HepG2 (cell line): ENCODE results near the gene MMP17. TPM values are rescaled to one million over a fixed set of nuclear protein-coding genes. Genes with fewer than 3 reads are reported as not detected.

ENCODE experiments used
- ATAC-seq: fragments of 200-7000 bp; cut with Tn5 transposase; 3 replicates; pipeline ENCODE4 v1.9.1; 2020; ENCODE audit warnings: mild to moderate bottlenecking, moderate library complexity
- BruUV-seq: library from RNA; stranded (reverse); fragments of 400-500 nt; replicated peaks from 2 replicates; lab custom pipeline; 2021; lab: Mats Ljungman, UMichigan
- CTCF ChIA-PET: fragments of 300-600 bp; formaldehyde crosslinking; extraction: SDS; loops from one replicate; lab custom pipeline; 2021; ENCODE audit warnings: low total read pairs, inconsistent platforms, low intra/inter-chr PET ratio; lab: Yijun Ruan, JAX
- POLR2A ChIA-PET: fragments of 350-600 bp; sonication (Branson Sonifier 250); formaldehyde crosslinking; loops from one replicate; lab custom pipeline; 2020; ENCODE audit warnings: antibody characterized with exemption, inconsistent platforms; lab: Yijun Ruan, JAX
- DNase-seq: peaks from one replicate; pipeline ENCODE4 v3.0.0-alpha.2; 2015; ENCODE audit warnings: low spot score
- FAIRE-seq: peaks from 3 replicates; lab custom pipeline; 2011; peaks lifted over from hg19 to GRCh38; lab: Jason Lieb, UNC
- H2AFZ ChIP-seq: one replicate; pipeline ENCODE4 v1.6.1; 2011; ENCODE audit warnings: low read length, inconsistent platforms
- H3K27ac ChIP-seq: fragments of 300-600 bp; 3 replicates; pipeline ENCODE4 v1.8.0; 2011; ENCODE audit warnings: mixed run types, mild to moderate bottlenecking, mixed read lengths, low read length, inconsistent platforms; ENCODE audit not compliant: insufficient read depth; ENCODE audit errors: extremely low read length
- H3K27me3 ChIP-seq, 2 experiments: fragments of 200-600 bp in 1 of 2; 2 replicates in 1 of 2; 3 replicates in 1 of 2; pipeline versions ENCODE4 v1.6.0 to v1.8.0; 2011; ENCODE audit warnings: low read length in 2 of 2, mild to moderate bottlenecking in 2 of 2, moderate library complexity in 2 of 2, inconsistent platforms in 1 of 2; ENCODE audit not compliant: insufficient read depth in 2 of 2, control insufficient read depth in 1 of 2
- H3K36me3 ChIP-seq, 2 experiments: fragments of 200-600 bp in 1 of 2; replicated peaks in 1 of 2; 2 replicates in 1 of 2; 3 replicates in 1 of 2; pipeline versions ENCODE4 v1.5.1 to v1.8.0; 2011; ENCODE audit warnings: low read length in 2 of 2, inconsistent platforms in 1 of 2; ENCODE audit not compliant: insufficient read depth in 2 of 2, control insufficient read depth in 1 of 2
- H3K4me1 ChIP-seq: 2 replicates; pipeline ENCODE4 v1.5.1; 2012; ENCODE audit warnings: low read length, inconsistent platforms; ENCODE audit not compliant: insufficient read depth
- H3K4me2 ChIP-seq: 2 replicates; pipeline ENCODE4 v1.6.0; 2011; ENCODE audit warnings: low read depth, low read length, inconsistent platforms
- H3K4me3 ChIP-seq, 3 experiments: fragments of 200-600 bp in 1 of 3; sonication (generic), shearing (Covaris generic) in 1 of 3; replicated peaks in 1 of 3; 2 replicates each; pipeline ENCODE4 v1.5.1; 2011 to 2016; ENCODE audit warnings: low read length in 3 of 3, inconsistent platforms in 2 of 3, low read depth in 2 of 3, mild to moderate bottlenecking in 2 of 3, control low read depth in 1 of 3, mixed read lengths in 1 of 3; ENCODE audit not compliant: insufficient read depth in 1 of 3
- H3K79me2 ChIP-seq: one replicate; pipeline ENCODE4 v1.6.1; 2011; ENCODE audit warnings: low read length, inconsistent platforms; ENCODE audit not compliant: insufficient read depth
- H3K9ac ChIP-seq: 2 replicates; pipeline ENCODE4 v1.6.0; 2011; ENCODE audit warnings: mild to moderate bottlenecking, low read depth, low read length, inconsistent platforms; ENCODE audit not compliant: insufficient read depth
- H3K9me3 ChIP-seq: 2 replicates; pipeline ENCODE4 v1.5.1; 2012; ENCODE audit warnings: mild to moderate bottlenecking, low read length
- H4K20me1 ChIP-seq: 2 replicates; pipeline ENCODE4 v1.6.0; 2011; ENCODE audit warnings: inconsistent platforms, mild to moderate bottlenecking, low read length, moderate library complexity; ENCODE audit not compliant: insufficient read depth
- AGO2 ChIP-seq: fragments of 200-400 bp; formaldehyde crosslinking; optimal IDR thresholded peaks from 2 replicates; pipeline ENCODE3; 2017; ENCODE audit warnings: mild to moderate bottlenecking, low read depth, low read length, moderate library complexity
- BORCS8-MEF2B ChIP-seq: sonication (generic); formaldehyde crosslinking; IDR thresholded peaks from 2 replicates; pipeline ENCODE4 v1.8.0; 2022; ENCODE audit warnings: mild to moderate bottlenecking, missing genetic modification reagents
- JDP2 ChIP-seq: sonication (generic); formaldehyde crosslinking; IDR thresholded peaks from 2 replicates; pipeline ENCODE4 v1.8.1; 2022; ENCODE audit warnings: missing genetic modification reagents, borderline replicate concordance
- MAF1 ChIP-seq: sonication (generic); formaldehyde crosslinking; IDR thresholded peaks from 2 replicates; pipeline ENCODE4 v1.5.0; 2020; ENCODE audit warnings: missing genetic modification reagents, borderline replicate concordance
- NFATC3 ChIP-seq: sonication (generic); formaldehyde crosslinking; IDR thresholded peaks from 2 replicates; pipeline ENCODE4 v1.5.1; 2020; ENCODE audit warnings: mild to moderate bottlenecking, missing genetic modification reagents
- PCBP2 ChIP-seq: fragments of 200-400 bp; formaldehyde crosslinking; optimal IDR thresholded peaks from 2 replicates; pipeline ENCODE3; 2018; ENCODE audit warnings: low read length, low read depth; ENCODE audit not compliant: poor library complexity, severe bottlenecking
- POGZ ChIP-seq: sonication (generic); formaldehyde crosslinking; IDR thresholded peaks from 2 replicates; pipeline ENCODE4 v1.4.0; 2020; ENCODE audit warnings: mild to moderate bottlenecking, missing genetic modification reagents
- TP53 ChIP-seq: sonication (generic); formaldehyde crosslinking; conservative IDR thresholded peaks from 2 replicates; pipeline ENCODE4 v1.4.0; 2020; ENCODE audit warnings: missing genetic modification reagents
- TRAFD1 ChIP-seq: sonication (generic); formaldehyde crosslinking; IDR thresholded peaks from 2 replicates; pipeline ENCODE4 v1.5.1; 2020; ENCODE audit warnings: missing genetic modification reagents, mild to moderate bottlenecking, borderline replicate concordance
- ZNF44 ChIP-seq: sonication (generic); formaldehyde crosslinking; IDR thresholded peaks from 2 replicates; pipeline ENCODE4 v1.5.1; 2020; ENCODE audit warnings: mild to moderate bottlenecking, missing genetic modification reagents
- ZNF687 ChIP-seq: sonication (generic); formaldehyde crosslinking; IDR thresholded peaks from 2 replicates; pipeline ENCODE4 v1.5.1; 2020; ENCODE audit warnings: mild to moderate bottlenecking, missing genetic modification reagents, moderate library complexity
- ZNF792 ChIP-seq: IDR thresholded peaks from 2 replicates; pipeline ENCODE4 v1.6.1; 2016
- WGBS: methylation state at CpG from one replicate; pipeline ENCODE4 v1.1.6; 2017; ENCODE audit warnings: low lambda C conversion rate; 5-methylcytosine and 5-hydroxymethylcytosine counted together
- in situ Hi-C: cut with HindIII; loops from 2 replicates; pipeline ENCODE4 v1.10.0; 2017; ENCODE audit warnings: low pct_unique_long_range_greater_than_20kb; ENCODE audit not compliant: extremely low pct_ligation_motif_present
- intact Hi-C: fragments of 100-400 bp; cut with micrococcal nuclease; formaldehyde crosslinking; loops from one replicate; pipeline ENCODE4 v1.10.0; 2022; ENCODE audit not compliant: unreplicated experiment
- polyA plus RNA-seq, 8 experiments: library from polyadenylated mRNA; depleted of rRNA in 3 of 8; stranded (reverse) in 7 of 8; unstranded in 1 of 8; fragments of >200 nt; fragmentation: Illumina TruSeq in 4 of 8; extraction: Trizol in 4 of 8; gene quantifications; 2 replicates each; pipeline versions ENCODE4 v1.2.1 to v1.2.3, GENCODE V29; 2011 to 2016; ENCODE audit warnings: low read depth in 4 of 8, missing spikeins in 1 of 8, mixed read lengths in 1 of 8; ENCODE audit not compliant: insufficient read depth in 1 of 8
- total RNA-seq, 5 experiments: library from RNA; depleted of rRNA; stranded (reverse); fragments of >200 nt; fragmentation: Illumina TruSeq; extraction: Trizol; gene quantifications; 2 replicates each; pipeline ENCODE4 v1.2.3, GENCODE V29; 2016; ENCODE audit warnings: low read depth in 1 of 5

The MMP17 gene
- total and polyA plus RNA-seq, 2 of the 13 experiments (the other 11 are each of a cell fraction or from before 2014, with no cell fraction given) = 0.55 to 0.80 TPM

GRCh38 chr12:131897875-131898274, 69.7 kb downstream of the MMP17 start:
- TF ChIP-seq BORCS8-MEF2B (CRISPR knock-in tag) = no peak
- TF ChIP-seq MAF1 (CRISPR knock-in tag) = no peak
- TF ChIP-seq POGZ (CRISPR knock-in tag) = no peak
- TF ChIP-seq ZNF792 = no peak
- TF ChIP-seq NFATC3 (CRISPR knock-in tag) = no peak
- no peak for TF ChIP-seq ZNF44
- TF ChIP-seq PCBP2 = no peak
- peaks cover 26% of the 10 kb centered on the region; the same call in 1 of the 2 replicates for H4K20me1 ChIP-seq
- H3K79me2 ChIP-seq = peaks cover 10% of the 10 kb centered on the region
- ChIA-PET CTCF (no interaction called here), POLR2A (no interaction called here)
- intact Hi-C loops = loop anchor here (10.0 kb wide), 1 partner anchor 63 kb away; no protein-coding TSS in a partner anchor
- H2AFZ ChIP-seq = no peak overlapping the region
- WGBS = 91% methylated on average over 9 of the region's 9 CpGs
- H3K9me3 ChIP-seq = no peaks in the 10 kb centered on the region
- ATAC-seq (no peak), DNase-seq (no peak), FAIRE-seq (no peak)
- no peak overlapping the region for H3K4me3 ChIP-seq
- BruUV-seq = no TSS peak
- no peak overlapping the region for H3K9ac ChIP-seq
- no peaks in the 10 kb centered on the region; a peak in 1 of 5 replicates for H3K27me3 ChIP-seq
- no peak overlapping the region for H3K4me2 ChIP-seq
- H3K36me3 ChIP-seq = peaks cover 1 to 5% of the 10 kb centered on the region in 2 experiments; a peak in 3 of 5 replicates
- H3K27ac ChIP-seq = no peak overlapping the region
- peaks cover 20% of the 10 kb centered on the region for H3K4me1 ChIP-seq
- in situ Hi-C loops = no loop called here

- Histone ChIP-seq H3K4me1 (peaks cover 9% of the 10 kb centered on the region), H3K79me2 (peaks cover 10% of the 10 kb centered on the region), H3K9me3 (no peaks in the 10 kb centered on the region), H3K9ac (no peak overlapping the region), H4K20me1 (peaks cover 39% of the 10 kb centered on the region; the same call in 1 of the 2 replicates), H2AFZ (no peak overlapping the region), H3K4me2 (no peak overlapping the region), H3K4me3 (no peak overlapping the region), H3K27ac (no peak overlapping the region), H3K27me3 (no peaks in the 10 kb centered on the region), H3K36me3 (peaks cover 1 to 5% of the 10 kb centered on the region in 2 experiments; a peak in 3 of 5 replicates)
- FAIRE-seq (no peak), DNase-seq (no peak), ATAC-seq (no peak)
- in situ Hi-C loops = no loop called here
- WGBS = 100% methylated on average over 3 of the region's 6 CpGs
- BruUV-seq = no TSS peak
- intact Hi-C loops = no loop called here
- ChIA-PET CTCF (no interaction called here), POLR2A (no interaction called here)
- TF ChIP-seq AGO2 = peak; percentile 28
- TF ChIP-seq TRAFD1 (CRISPR knock-in tag) = no peak
- TF ChIP-seq ZNF687 (CRISPR knock-in tag) = peak; percentile 18; the same call in 1 of the 2 replicates
- TF ChIP-seq JDP2 (CRISPR knock-in tag) = no peak
- no peak for TF ChIP-seq TP53
These were observed 72.2 kb downstream of the MMP17 start for GRCh38 chr12:131900397-131900796.
